ENCODE measurements around the gene SH3GL3.

The SH3GL3 gene

DNA sequence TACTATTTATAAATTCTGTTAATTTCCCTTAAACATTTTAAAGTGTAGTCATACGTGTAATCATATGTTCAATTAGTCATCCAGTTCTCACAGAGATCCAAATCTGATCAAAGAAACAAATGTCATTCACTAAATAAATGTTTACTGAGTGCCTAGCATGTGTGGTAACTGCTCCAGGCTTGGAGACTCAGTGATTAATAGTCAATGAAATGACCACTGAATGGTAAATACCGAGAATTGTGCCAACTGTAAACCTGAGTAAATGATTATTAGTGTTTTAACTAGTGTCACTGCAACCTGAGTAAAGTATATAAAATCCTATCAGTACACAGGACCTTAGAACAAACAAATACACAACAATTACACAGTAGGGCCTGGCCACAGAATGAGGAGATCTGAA is 52.3 kb downstream of the SH3GL3 start:
- TF ChIP-seq, protein P1, sequence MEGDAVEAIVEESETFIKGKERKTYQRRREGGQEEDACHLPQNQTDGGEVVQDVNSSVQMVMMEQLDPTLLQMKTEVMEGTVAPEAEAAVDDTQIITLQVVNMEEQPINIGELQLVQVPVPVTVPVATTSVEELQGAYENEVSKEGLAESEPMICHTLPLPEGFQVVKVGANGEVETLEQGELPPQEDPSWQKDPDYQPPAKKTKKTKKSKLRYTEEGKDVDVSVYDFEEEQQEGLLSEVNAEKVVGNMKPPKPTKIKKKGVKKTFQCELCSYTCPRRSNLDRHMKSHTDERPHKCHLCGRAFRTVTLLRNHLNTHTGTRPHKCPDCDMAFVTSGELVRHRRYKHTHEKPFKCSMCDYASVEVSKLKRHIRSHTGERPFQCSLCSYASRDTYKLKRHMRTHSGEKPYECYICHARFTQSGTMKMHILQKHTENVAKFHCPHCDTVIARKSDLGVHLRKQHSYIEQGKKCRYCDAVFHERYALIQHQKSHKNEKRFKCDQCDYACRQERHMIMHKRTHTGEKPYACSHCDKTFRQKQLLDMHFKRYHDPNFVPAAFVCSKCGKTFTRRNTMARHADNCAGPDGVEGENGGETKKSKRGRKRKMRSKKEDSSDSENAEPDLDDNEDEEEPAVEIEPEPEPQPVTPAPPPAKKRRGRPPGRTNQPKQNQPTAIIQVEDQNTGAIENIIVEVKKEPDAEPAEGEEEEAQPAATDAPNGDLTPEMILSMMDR (IDR thresholded peaks at IDR 0.05; ENCODE audit: low read depth, low read length) = no peak
- H3K4me3 ChIP-seq (ENCODE audit: low read depth, low read length) = no peak overlapping the region

DNA sequence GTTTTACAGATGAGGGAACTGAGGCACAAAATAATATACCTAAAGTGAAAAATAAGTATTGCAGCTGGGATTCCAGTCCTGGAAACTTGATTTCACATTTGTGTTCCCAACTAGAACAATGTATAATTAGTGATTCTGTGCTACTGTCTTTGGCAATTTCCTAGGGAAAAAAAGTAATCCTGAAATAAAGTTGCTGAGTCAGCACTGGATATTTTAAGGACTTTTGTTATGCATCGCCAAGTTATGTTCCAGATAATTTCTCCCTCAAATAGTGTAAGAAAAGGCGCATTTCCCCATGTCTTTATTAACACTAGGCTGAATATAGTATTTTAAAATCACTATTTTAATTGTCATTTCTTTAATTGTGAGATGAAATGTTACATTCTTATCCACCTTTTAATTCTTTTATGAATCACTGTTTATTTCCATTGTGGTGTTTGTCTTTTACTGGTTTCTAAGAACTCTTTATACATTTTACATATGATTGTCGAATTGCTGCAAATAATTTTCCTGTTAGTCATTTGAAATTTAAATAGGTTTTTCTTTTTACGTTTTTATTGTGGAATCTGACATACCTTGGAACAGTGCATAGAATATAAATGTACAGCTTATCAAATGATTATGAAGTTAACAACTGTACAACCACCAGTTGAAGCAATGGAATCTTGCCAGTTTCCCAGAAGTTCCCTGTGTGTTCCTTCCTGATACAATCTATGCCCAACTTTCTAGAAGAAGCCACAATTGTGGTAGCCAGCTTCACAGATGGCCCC is 56.6 kb downstream of the SH3GL3 start:
- TF ChIP-seq, protein P1 (IDR thresholded peaks at IDR 0.05; ENCODE audit: low read depth, low read length) = no peak
- H3K4me3 ChIP-seq (ENCODE audit: low read depth, low read length) = no peak overlapping the region

DNA sequence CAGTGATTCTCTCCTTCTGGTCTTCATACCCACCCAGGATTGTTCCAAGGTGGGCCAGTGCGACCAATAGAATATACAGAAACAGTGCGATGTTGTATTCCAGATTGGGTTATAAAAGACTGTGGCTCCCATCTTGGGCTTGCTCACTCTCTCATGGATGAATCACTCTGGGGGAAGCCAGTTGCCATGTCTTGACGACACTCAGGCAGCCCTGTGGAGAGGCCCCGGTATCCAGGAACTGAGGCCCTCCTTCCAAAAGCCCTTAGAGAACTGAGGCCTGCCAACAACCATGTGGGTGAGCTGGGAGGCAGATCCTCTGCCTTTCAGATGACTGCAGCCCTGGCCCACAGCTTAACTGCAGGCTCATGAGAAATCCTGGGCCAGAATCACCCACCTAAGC is 57.2 kb downstream of the SH3GL3 start:
- TF ChIP-seq, protein P1 (IDR thresholded peaks at IDR 0.05; ENCODE audit: low read depth, low read length) = no peak
- H3K4me3 ChIP-seq (ENCODE audit: low read depth, low read length) = no peak overlapping the region

DNA sequence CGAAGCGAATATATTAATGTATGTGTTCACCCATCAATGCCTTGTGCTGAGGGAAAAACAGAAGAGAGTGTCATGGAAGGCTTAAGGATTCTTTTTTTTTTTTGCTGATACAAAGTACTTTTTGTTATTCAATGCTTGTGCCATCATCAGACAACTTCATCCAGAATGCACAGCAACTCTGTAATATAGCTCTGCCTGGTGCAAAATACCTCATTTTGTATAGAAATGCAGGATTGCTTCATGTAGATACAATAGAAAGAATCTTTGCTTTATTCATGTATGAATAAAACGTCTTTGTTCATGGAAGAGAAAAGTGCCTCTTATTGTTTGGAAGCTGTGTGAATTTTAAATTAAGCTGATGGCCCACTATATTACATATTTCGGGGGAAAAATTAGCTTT is 62.9 kb downstream of the SH3GL3 start:
- TF ChIP-seq, protein P1 (IDR thresholded peaks at IDR 0.05; ENCODE audit: low read depth, low read length) = no peak
- no peak overlapping the region for H3K4me3 ChIP-seq (ENCODE audit: low read depth, low read length)

DNA sequence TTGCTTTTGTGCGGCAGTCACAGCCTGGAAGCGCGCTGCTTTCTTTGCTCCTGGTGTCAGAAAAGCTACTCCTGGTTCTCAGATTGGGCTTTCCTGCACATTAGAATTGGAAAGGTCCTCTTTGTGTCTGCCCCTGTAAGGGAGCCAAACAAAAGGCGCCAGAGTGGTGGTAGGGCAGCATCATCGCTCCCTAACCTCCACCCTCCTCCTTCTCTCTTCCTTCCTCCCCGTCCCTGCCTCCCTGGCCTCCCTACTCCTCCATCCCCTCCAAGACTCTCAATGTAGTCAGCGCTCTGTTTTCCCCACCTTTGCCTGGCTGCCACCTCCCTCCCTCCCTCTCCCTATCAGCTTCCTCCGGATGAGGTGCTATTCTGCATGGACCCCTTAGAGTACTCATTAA is 65.3 kb downstream of the SH3GL3 start:
- TF ChIP-seq, protein P1 (IDR thresholded peaks at IDR 0.05; ENCODE audit: low read depth, low read length) = no peak
- H3K4me3 ChIP-seq (ENCODE audit: low read depth, low read length) = no peak overlapping the region

DNA sequence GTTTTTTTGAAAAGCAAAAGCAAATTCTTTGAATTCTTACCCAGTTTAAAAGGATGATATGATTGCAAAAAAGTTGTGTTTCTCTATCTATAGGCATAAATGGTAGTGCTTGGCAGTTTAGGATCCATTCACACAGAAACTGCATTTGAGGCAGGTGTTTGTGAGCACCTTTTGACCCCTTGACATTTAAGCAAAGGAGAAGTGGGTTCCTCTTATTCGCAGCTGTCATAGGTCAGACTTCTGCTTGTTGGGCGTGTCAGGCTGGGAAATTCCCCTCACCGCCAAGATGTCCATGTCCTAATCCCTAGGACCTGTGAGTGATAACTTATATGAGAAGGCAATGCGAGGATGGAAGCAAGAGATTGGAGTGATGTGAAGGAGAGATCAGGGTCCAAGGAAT is 67.4 kb downstream of the SH3GL3 start:
- no peak overlapping the region for H3K4me3 ChIP-seq (ENCODE audit: low read depth, low read length)
- TF ChIP-seq, protein P1 (IDR thresholded peaks at IDR 0.05; ENCODE audit: low read depth, low read length) = no peak

DNA sequence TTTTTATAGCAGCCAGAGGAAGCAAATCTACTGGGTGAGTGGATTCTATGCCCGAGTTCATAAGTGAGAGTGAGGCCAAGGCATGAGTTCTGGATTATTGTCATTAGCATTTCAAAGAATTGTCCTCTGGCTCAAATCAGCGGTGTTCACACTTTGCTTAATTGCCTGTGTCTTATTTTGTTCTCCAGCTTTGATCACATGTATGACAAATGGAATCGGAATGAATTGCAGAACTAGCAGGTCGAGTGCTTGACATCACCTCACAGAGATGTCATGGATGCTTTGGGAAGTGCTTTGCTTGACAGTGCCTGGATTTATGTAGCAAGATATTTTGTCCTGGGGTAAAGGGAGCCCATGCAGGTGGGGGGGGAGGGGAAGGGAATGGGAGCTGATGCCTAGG is 68.0 kb downstream of the SH3GL3 start:
- H3K4me3 ChIP-seq (ENCODE audit: low read depth, low read length) = no peak overlapping the region
- TF ChIP-seq, protein P1 (IDR thresholded peaks at IDR 0.05; ENCODE audit: low read depth, low read length) = no peak

Measured in WI38 (cell line).